ENCODE measurements around the gene BMP8B. TPM values are rescaled to one million over a fixed set of nuclear protein-coding genes. Genes with fewer than 3 reads are reported as not detected.

BMP8B gene
- total and polyA plus RNA-seq, 2 donors (not counting 1 experiment from before 2014, with no cell fraction given): 1.5 to 2.3 TPM

GRCh38 chr1:39760074-39761008, 28.3 kb downstream of the BMP8B start:
- ChIA-PET CTCF (no interaction called here), POLR2A (no interaction called here)
- H3K4me3 ChIP-seq (ENCODE audit: control extremely low read depth in 1 of 5, extremely low read depth in 1 of 5, insufficient read depth in 1 of 5, low read depth in 2 of 5, low read length in 4 of 5): no peak overlapping the region
- DNase-seq: no peak
- H3K9me3 ChIP-seq (ENCODE audit: control extremely low read depth in 1 of 3, control insufficient read depth in 2 of 3, insufficient read depth in 1 of 3, low read length in 2 of 3): no peaks in the 10 kb centered on the region
- H3K27me3 ChIP-seq (replicated peaks in 1 of 4; ENCODE audit: control extremely low read depth in 1 of 4, control insufficient read depth in 3 of 4, insufficient read depth in 4 of 4, low read length in 3 of 4): no peaks in the 10 kb centered on the region
- Mint-ChIP-seq H3K9me3 (ENCODE audit: insufficient read depth) (no peaks in the 10 kb centered on the region), H3K4me3 (no peak overlapping the region), H3K27ac (no peak overlapping the region), H3K27me3 (no peaks in the 10 kb centered on the region), H3K4me1 (no peaks in the 10 kb centered on the region)
- 98% methylated on average over 14 of the region's 16 CpGs for WGBS (ENCODE audit: insufficient coverage)
- no peak for TF ChIP-seq CTCF (IDR thresholded peaks at IDR 0.05)
- TF ChIP-seq EZH2 (IDR thresholded peaks at IDR 0.05; ENCODE audit: borderline replicate concordance, insufficient read depth, low read depth, low read length, poor library complexity, severe bottlenecking): no peak
- H2AFZ ChIP-seq (ENCODE audit: insufficient read depth, low read depth, low read length, poor library complexity, severe bottlenecking): no peak overlapping the region
- ATAC-seq (ENCODE audit: low read depth): no peak
- H3K79me2 ChIP-seq (ENCODE audit: control insufficient read depth, insufficient read depth, low read length): no peaks in the 10 kb centered on the region
- intact Hi-C loops (cut with micrococcal nuclease): no loop called here
- H3K4me2 ChIP-seq (replicated peaks; ENCODE audit: low read depth, low read length, poor library complexity, severe bottlenecking): no peak overlapping the region
- H3K9ac ChIP-seq (ENCODE audit: low read length): no peak overlapping the region
- peaks cover 3 to 30% of the 10 kb centered on the region in 2 experiments for H3K36me3 ChIP-seq (replicated peaks in 1 of 2; ENCODE audit: control extremely low read depth in 1 of 2, control insufficient read depth in 1 of 2, extremely low read depth in 1 of 2, insufficient read depth in 2 of 2, low read length in 1 of 2)
- H3K4me1 ChIP-seq (ENCODE audit: control insufficient read depth in 2 of 2, insufficient read depth in 2 of 2, low read length in 2 of 2): no peaks in the 10 kb centered on the region
- H3K27ac ChIP-seq (ENCODE audit: low read length in 2 of 2): no peak overlapping the region
- H4K20me1 ChIP-seq (ENCODE audit: control insufficient read depth, insufficient read depth, low read length, poor library complexity, severe bottlenecking): no peaks in the 10 kb centered on the region

GRCh38 chr1:39759436-39759726, 29.3 kb downstream of the BMP8B start:
- Histone ChIP-seq H3K4me3 (ENCODE audit: control extremely low read depth in 1 of 5, extremely low read depth in 1 of 5, insufficient read depth in 1 of 5, low read depth in 2 of 5, low read length in 4 of 5) (no peak overlapping the region), H2AFZ (ENCODE audit: insufficient read depth, low read depth, low read length, poor library complexity, severe bottlenecking) (no peak overlapping the region), H3K27me3 (replicated peaks in 1 of 4; ENCODE audit: control extremely low read depth in 1 of 4, control insufficient read depth in 3 of 4, insufficient read depth in 4 of 4, low read length in 3 of 4) (no peaks in the 10 kb centered on the region), H3K9ac (ENCODE audit: low read length) (no peak overlapping the region), H4K20me1 (ENCODE audit: control insufficient read depth, insufficient read depth, low read length, poor library complexity, severe bottlenecking) (no peaks in the 10 kb centered on the region), H3K27ac (ENCODE audit: low read length in 2 of 2) (no peak overlapping the region), H3K79me2 (ENCODE audit: control insufficient read depth, insufficient read depth, low read length) (no peaks in the 10 kb centered on the region), H3K36me3 (replicated peaks in 1 of 2; ENCODE audit: control extremely low read depth in 1 of 2, control insufficient read depth in 1 of 2, extremely low read depth in 1 of 2, insufficient read depth in 2 of 2, low read length in 1 of 2) (peaks cover 3 to 40% of the 10 kb centered on the region in 2 experiments), H3K4me2 (replicated peaks; ENCODE audit: low read depth, low read length, poor library complexity, severe bottlenecking) (no peak overlapping the region), H3K4me1 (ENCODE audit: control insufficient read depth in 2 of 2, insufficient read depth in 2 of 2, low read length in 2 of 2) (no peaks in the 10 kb centered on the region), H3K9me3 (ENCODE audit: control extremely low read depth in 1 of 3, control insufficient read depth in 2 of 3, insufficient read depth in 1 of 3, low read length in 2 of 3) (no peaks in the 10 kb centered on the region)
- Mint-ChIP-seq H3K27me3 (no peaks in the 10 kb centered on the region), H3K4me3 (no peak overlapping the region), H3K9me3 (ENCODE audit: insufficient read depth) (no peaks in the 10 kb centered on the region), H3K27ac (no peak overlapping the region), H3K4me1 (no peaks in the 10 kb centered on the region)
- no peak for TF ChIP-seq CTCF (IDR thresholded peaks at IDR 0.05)
- no peak for TF ChIP-seq EZH2 (IDR thresholded peaks at IDR 0.05; ENCODE audit: borderline replicate concordance, insufficient read depth, low read depth, low read length, poor library complexity, severe bottlenecking)
- intact Hi-C loops (cut with micrococcal nuclease): no loop called here
- ChIA-PET CTCF (no interaction called here), POLR2A (no interaction called here)
- ATAC-seq (ENCODE audit: low read depth) (no peak), DNase-seq (no peak)

Measured in B cell (primary cell).